OCI-LY1 (cell line): Measurements from ENCODE around the gene RBM26.

ENCODE experiments used
- H2AFZ ChIP-seq: fragments of 200-600 bp; sonication (generic), shearing (Covaris generic); 2 replicates; pipeline ENCODE4 v1.6.0; 2014; ENCODE audit warnings: antibody characterized with exemption, mild to moderate bottlenecking, low read length
- H3F3A ChIP-seq: fragments of 200-600 bp; sonication (generic), shearing (Covaris generic); 2 replicates; pipeline ENCODE4 v1.6.0; 2014; ENCODE audit warnings: mild to moderate bottlenecking, antibody characterized with exemption, low read length, moderate library complexity; ENCODE audit not compliant: insufficient read depth
- H3K27ac ChIP-seq: fragments of 200-600 bp; sonication (generic); 2 replicates; pipeline ENCODE4 v1.5.1; 2014; ENCODE audit warnings: low read length, mixed run types, mild to moderate bottlenecking, low read depth; ENCODE audit not compliant: poor library complexity, severe bottlenecking
- H3K27me3 ChIP-seq: fragments of 200-600 bp; sonication (generic); 2 replicates; pipeline ENCODE4 v1.6.0; 2014; ENCODE audit warnings: antibody characterized with exemption, mild to moderate bottlenecking, low read length, moderate library complexity; ENCODE audit not compliant: insufficient read depth
- H3K36me3 ChIP-seq: fragments of 200-600 bp; sonication (generic); 2 replicates; pipeline ENCODE4 v1.6.1; 2014; ENCODE audit warnings: mild to moderate bottlenecking, antibody characterized with exemption, low read length, moderate library complexity, mixed read lengths; ENCODE audit not compliant: insufficient read depth
- H3K4me1 ChIP-seq: fragments of 200-600 bp; sonication (generic); 2 replicates; pipeline ENCODE4 v1.5.1; 2014; ENCODE audit warnings: mild to moderate bottlenecking, low read length, moderate library complexity; ENCODE audit not compliant: insufficient read depth, severe bottlenecking
- H3K4me2 ChIP-seq: fragments of 200-600 bp; sonication (generic), shearing (Covaris generic); 2 replicates; pipeline ENCODE4 v1.6.1; 2014; ENCODE audit warnings: low read length
- H3K4me3 ChIP-seq: fragments of 200-600 bp; sonication (generic); 2 replicates; pipeline ENCODE4 v1.5.1; 2014; ENCODE audit warnings: low read length, low read depth, mild to moderate bottlenecking, mixed read lengths; ENCODE audit not compliant: poor library complexity, severe bottlenecking
- H3K79me2 ChIP-seq: fragments of 200-600 bp; shearing (Covaris generic); 2 replicates; pipeline ENCODE4 v1.6.1; 2016; ENCODE audit warnings: mixed run types, low read length, mixed read lengths; ENCODE audit not compliant: insufficient read depth
- H3K9ac ChIP-seq: fragments of 200-600 bp; sonication (generic), shearing (Covaris generic); 2 replicates; pipeline ENCODE4 v1.6.1; 2014; ENCODE audit warnings: mild to moderate bottlenecking, low read length, mixed read lengths
- H3K9me2 ChIP-seq: fragments of 200-600 bp; sonication (generic), shearing (Covaris generic); 2 replicates; pipeline ENCODE4 v1.6.1; 2014; ENCODE audit warnings: low read depth, mild to moderate bottlenecking, low read length, mixed read lengths
- H3K9me3 ChIP-seq: fragments of 200-600 bp; shearing (Covaris generic); 2 replicates; pipeline ENCODE4 v1.6.1; 2014; ENCODE audit warnings: low read length, mixed read lengths
- H4K20me1 ChIP-seq: fragments of 200-600 bp; sonication (generic), shearing (Covaris generic); 2 replicates; pipeline ENCODE4 v1.6.0; 2016; ENCODE audit warnings: mild to moderate bottlenecking, low read length; ENCODE audit not compliant: insufficient read depth
- CTCF ChIP-seq: fragments of 200-600 bp; sonication (generic), shearing (Covaris generic); IDR thresholded peaks from 2 replicates; pipeline ENCODE4 v1.5.1; 2017; ENCODE audit warnings: mild to moderate bottlenecking, antibody characterized with exemption, low read length, moderate library complexity, mixed read lengths
- EZH2 ChIP-seq: fragments of 200-600 bp; sonication (generic), shearing (Covaris generic); IDR thresholded peaks from 2 replicates; pipeline ENCODE4 v1.8.0; 2017; ENCODE audit warnings: borderline replicate concordance, mixed run types, mild to moderate bottlenecking, antibody characterized with exemption, low read length, moderate library complexity, mixed read lengths

The RBM26 gene

GRCh38 chr13:79314652-79315051 lies 91.4 kb downstream of the RBM26 start:
- Histone ChIP-seq H3K79me2 (no peaks in the 10 kb centered on the region), H3K9ac (no peak overlapping the region), H3K9me3 (no peaks in the 10 kb centered on the region), H3K4me1 (no peaks in the 10 kb centered on the region), H3K27ac (no peak overlapping the region), H4K20me1 (0 out of 2 replicates have a peak, but pooled peaks cover 3% of the 10 kb centered on the region), H3K27me3 (no peaks in the 10 kb centered on the region), H3K9me2 (no peaks in the 10 kb centered on the region), H2AFZ (no peak overlapping the region), H3K4me3 (no peak overlapping the region), H3K36me3 (peaks cover 55% of the 10 kb centered on the region), H3K4me2 (no peak overlapping the region), H3F3A (no peaks in the 10 kb centered on the region; the same call in 1 of the 2 replicates)
- TF ChIP-seq EZH2: no peak
- no peak for TF ChIP-seq CTCF

- no peak overlapping the region for H3K4me2 ChIP-seq
- no peak overlapping the region for H3K9ac ChIP-seq
- TF ChIP-seq EZH2 (no peak), CTCF (no peak)
- peaks cover 10% of the 10 kb centered on the region for H3K4me1 ChIP-seq
- no peaks in the 10 kb centered on the region for H4K20me1 ChIP-seq
- no peak overlapping the region for H2AFZ ChIP-seq
- no peak overlapping the region for H3K27ac ChIP-seq
- H3K27me3 ChIP-seq: no peaks in the 10 kb centered on the region
- no peaks in the 10 kb centered on the region for H3K9me3 ChIP-seq
- H3K4me3 ChIP-seq: no peak overlapping the region
- no peaks in the 10 kb centered on the region; the same call in 1 of the 2 replicates for H3F3A ChIP-seq
- no peaks in the 10 kb centered on the region for H3K9me2 ChIP-seq
- peaks cover 35% of the 10 kb centered on the region for H3K36me3 ChIP-seq
- H3K79me2 ChIP-seq: no peaks in the 10 kb centered on the region
Observed at GRCh38 chr13:79312340-79312855, 93.7 kb downstream of the RBM26 start.

- Histone ChIP-seq H4K20me1 (no peaks in the 10 kb centered on the region), H3K9me3 (no peaks in the 10 kb centered on the region), H3K27me3 (no peaks in the 10 kb centered on the region), H3K27ac (no peak overlapping the region), H3K79me2 (no peaks in the 10 kb centered on the region), H3K36me3 (peaks cover 27% of the 10 kb centered on the region), H3K4me2 (no peak overlapping the region), H3K9ac (no peak overlapping the region), H3K4me1 (peaks cover 11% of the 10 kb centered on the region), H3K9me2 (no peaks in the 10 kb centered on the region), H3K4me3 (no peak overlapping the region), H2AFZ (no peak overlapping the region), H3F3A (no peaks in the 10 kb centered on the region; the same call in 1 of the 2 replicates)
- TF ChIP-seq EZH2 (no peak), CTCF (no peak)
Observed at GRCh38 chr13:79311386-79311785, 94.7 kb downstream of the RBM26 start.
